HL-60 (cell line): Measurements from ENCODE around the gene FYN.

Experiments
- CTCF ChIP-seq: IDR thresholded peaks from one replicate; pipeline ENCODE4 v1.5.1; 2011; ENCODE audit warnings: low read length, control low read depth, inconsistent platforms; ENCODE audit not compliant: insufficient read depth
- GABPA ChIP-seq: IDR thresholded peaks from 2 replicates; pipeline ENCODE4 v1.6.1; 2012; ENCODE audit warnings: low read depth
- POLR2AphosphoS5 ChIP-seq: IDR thresholded peaks from 2 replicates; pipeline ENCODE4 v1.6.1; 2012; ENCODE audit warnings: low read depth
- REST ChIP-seq: IDR thresholded peaks from 2 replicates; pipeline ENCODE4 v1.6.1; 2012; ENCODE audit warnings: low read depth; ENCODE audit not compliant: insufficient replicate concordance

GRCh38 chr6:111777357-111777756 lies 95.9 kb downstream of the FYN start:
- no peak for TF ChIP-seq CTCF
- TF ChIP-seq POLR2AphosphoS5, result no peak
- TF ChIP-seq GABPA, result no peak
- TF ChIP-seq REST, result no peak
